Measurements from ENCODE around the gene LMAN2. TPM values are rescaled to one million over a fixed set of nuclear protein-coding genes. Genes with fewer than 3 reads are reported as not detected.
"Not testable (repeated sequence)": the region's sequence is repeated elsewhere in the genome, so short reads cannot be mapped to it uniquely, and the experiment has no call there.

Gene LMAN2
- total RNA-seq, 1 donor from 2014 or later = 137 TPM

GRCh38 chr5:177377851-177378776 lies 26.6 kb upstream of the LMAN2 start:
- no peaks in the 10 kb centered on the region for H3K9me3 Mint-ChIP-seq (ENCODE audit: unreplicated experiment)
- no peaks in the 10 kb centered on the region for H3K36me3 Mint-ChIP-seq (ENCODE audit: low read depth, unreplicated experiment)
- no peak overlapping the region for H3K4me3 Mint-ChIP-seq (ENCODE audit: unreplicated experiment)
- H3K4me1 Mint-ChIP-seq (ENCODE audit: unreplicated experiment) = peaks cover 19% of the 10 kb centered on the region
- H3K27me3 Mint-ChIP-seq (ENCODE audit: unreplicated experiment) = peaks cover 2% of the 10 kb centered on the region
- no peak for TF ChIP-seq CTCF (IDR thresholded peaks at IDR 0.05; ENCODE audit: unreplicated experiment)
- no peak overlapping the region for H3K27ac Mint-ChIP-seq (ENCODE audit: unreplicated experiment)
- DNase-seq (ENCODE audit: low spot score) = no peak

- H3K36me3 Mint-ChIP-seq (ENCODE audit: low read depth, unreplicated experiment) = no peaks in the 10 kb centered on the region
- no peak for TF ChIP-seq CTCF (IDR thresholded peaks at IDR 0.05; ENCODE audit: unreplicated experiment)
- no peak for DNase-seq (ENCODE audit: low spot score)
- no peak overlapping the region for H3K4me3 Mint-ChIP-seq (ENCODE audit: unreplicated experiment)
- peaks cover 4% of the 10 kb centered on the region for H3K27me3 Mint-ChIP-seq (ENCODE audit: unreplicated experiment)
- H3K4me1 Mint-ChIP-seq (ENCODE audit: unreplicated experiment) = peaks cover 25% of the 10 kb centered on the region
- no peak overlapping the region for H3K27ac Mint-ChIP-seq (ENCODE audit: unreplicated experiment)
- no peaks in the 10 kb centered on the region for H3K9me3 Mint-ChIP-seq (ENCODE audit: unreplicated experiment)
These were observed 24.6 kb upstream of the LMAN2 start for GRCh38 chr5:177376107-177376506.

GRCh38 chr5:177375516-177375915 lies 24.0 kb upstream of the LMAN2 start:
- not testable (repeated sequence) for H3K36me3 Mint-ChIP-seq (ENCODE audit: low read depth, unreplicated experiment); H3K9me3 Mint-ChIP-seq (ENCODE audit: unreplicated experiment)

GRCh38 chr5:177374211-177374610 lies 22.7 kb upstream of the LMAN2 start:
- no peak for DNase-seq (ENCODE audit: low spot score)
- no peak overlapping the region for H3K4me3 Mint-ChIP-seq (ENCODE audit: unreplicated experiment)
- H3K27me3 Mint-ChIP-seq (ENCODE audit: unreplicated experiment) = peaks cover 4% of the 10 kb centered on the region
- no peaks in the 10 kb centered on the region for H3K36me3 Mint-ChIP-seq (ENCODE audit: low read depth, unreplicated experiment)
- no peaks in the 10 kb centered on the region for H3K9me3 Mint-ChIP-seq (ENCODE audit: unreplicated experiment)
- peak overlapping the region; percentile 16 for H3K27ac Mint-ChIP-seq (ENCODE audit: unreplicated experiment)
- no peak for TF ChIP-seq CTCF (IDR thresholded peaks at IDR 0.05; ENCODE audit: unreplicated experiment)
- H3K4me1 Mint-ChIP-seq (ENCODE audit: unreplicated experiment) = peaks cover 21% of the 10 kb centered on the region

More at GRCh38 chr5:177375516-177375915, 24.0 kb upstream of the LMAN2 start:
- H3K4me1 Mint-ChIP-seq (ENCODE audit: unreplicated experiment) = peaks cover 24% of the 10 kb centered on the region
- H3K27ac Mint-ChIP-seq (ENCODE audit: unreplicated experiment); H3K4me3 Mint-ChIP-seq (ENCODE audit: unreplicated experiment); DNase-seq (ENCODE audit: low spot score); H3K27me3 Mint-ChIP-seq (ENCODE audit: unreplicated experiment): not testable (repeated sequence)

GRCh38 chr5:177373806-177374205 lies 22.3 kb upstream of the LMAN2 start:
- H3K27ac Mint-ChIP-seq (ENCODE audit: unreplicated experiment) = no peak overlapping the region
- H3K36me3 Mint-ChIP-seq (ENCODE audit: low read depth, unreplicated experiment) = peaks cover 4% of the 10 kb centered on the region
- DNase-seq (ENCODE audit: low spot score) = no peak
- H3K27me3 Mint-ChIP-seq (ENCODE audit: unreplicated experiment) = peaks cover 5% of the 10 kb centered on the region
- no peak for TF ChIP-seq CTCF (IDR thresholded peaks at IDR 0.05; ENCODE audit: unreplicated experiment)
- H3K9me3 Mint-ChIP-seq (ENCODE audit: unreplicated experiment) = no peaks in the 10 kb centered on the region
- H3K4me3 Mint-ChIP-seq (ENCODE audit: unreplicated experiment) = no peak overlapping the region
- peaks cover 21% of the 10 kb centered on the region for H3K4me1 Mint-ChIP-seq (ENCODE audit: unreplicated experiment)
